Measurements from ENCODE around the gene MICAL2. TPM values are rescaled to one million over a fixed set of nuclear protein-coding genes. Genes with fewer than 3 reads are reported as not detected.

The MICAL2 gene
- total RNA-seq, 1 experiment from 2014 or later: 37.4 TPM

GRCh38 chr11:12121517-12121916, 11.1 kb downstream of the MICAL2 start:
- no peak for DNase-seq (ENCODE audit: low read depth, low spot score)
- peaks cover 26 to 51% of the 10 kb centered on the region in 2 experiments for H3K4me1 ChIP-seq (ENCODE audit: control insufficient read depth in 1 of 2, insufficient read depth in 2 of 2, low read length in 2 of 2)
- no peak overlapping the region for H2AFZ ChIP-seq (ENCODE audit: low read depth, low read length, poor library complexity, severe bottlenecking)
- ChIA-PET POLR2A (interaction anchor here (0.7 to 1.3 kb wide), 2 partner anchors 12 to 43 kb away, joined by 3 read pairs; no protein-coding TSS in a partner anchor), CTCF (interaction anchor here (0.8 to 1.0 kb wide), 3 partner anchors 13 to 115 kb away, joined by 3 read pairs; no protein-coding TSS in a partner anchor), RAD21 (ENCODE audit: low non-redundant PET in 1 of 2, low total read pairs in 2 of 2, uncharacterized antibody in 2 of 2, unreplicated experiment in 2 of 2) (no interaction called here)
- BruUV-seq (replicated peaks): no TSS peak
- no peak overlapping the region for H3K9ac ChIP-seq (ENCODE audit: low read length)
- no peak for ATAC-seq
- H3K27ac ChIP-seq (ENCODE audit: low read depth, low read length): no peak overlapping the region
- H4K20me1 ChIP-seq (ENCODE audit: insufficient read depth): no peaks in the 10 kb centered on the region
- TF ChIP-seq REST (IDR thresholded peaks at IDR 0.05; ENCODE audit: low read depth) (no peak), TCF7L2 (IDR thresholded peaks at IDR 0.05; ENCODE audit: borderline replicate concordance, extremely low read depth, insufficient read depth, insufficient read length) (no peak), JUND (IDR thresholded peaks at IDR 0.05) (no peak), MAX (IDR thresholded peaks at IDR 0.05) (no peak), EZH2 (IDR thresholded peaks at IDR 0.05) (no peak), ATF3 (IDR thresholded peaks at IDR 0.05) (no peak), EZH2phosphoT487 (IDR thresholded peaks at IDR 0.05; ENCODE audit: borderline replicate concordance) (no peak)
- H3K27me3 ChIP-seq (ENCODE audit: insufficient read depth, low read length): no peaks in the 10 kb centered on the region
- H3K4me2 ChIP-seq (ENCODE audit: low read length): no peak overlapping the region
- intact Hi-C loops (cut with micrococcal nuclease): no loop called here
- no peaks in the 10 kb centered on the region for H3K9me3 ChIP-seq (ENCODE audit: control insufficient read depth in 1 of 2, insufficient read depth in 1 of 2, low read depth in 1 of 2, low read length in 2 of 2)
- no peaks in the 10 kb centered on the region for H3K36me3 ChIP-seq (ENCODE audit: control insufficient read depth in 1 of 2, insufficient read depth in 2 of 2, low read length in 2 of 2)
- no peak overlapping the region for H3K4me3 ChIP-seq (replicated peaks in 1 of 2; ENCODE audit: low read depth in 1 of 2, low read length in 2 of 2)
- H3K79me2 ChIP-seq (ENCODE audit: insufficient read depth, low read length): 0 out of 2 replicates have a peak, but pooled peaks cover 4% of the 10 kb centered on the region
- no peaks in the 10 kb centered on the region for H3K9me2 ChIP-seq (ENCODE audit: insufficient read depth)

All from HCT116 (cell line).